Panc1 (cell line): ENCODE results near the gene MADD. TPM values are rescaled to one million over a fixed set of nuclear protein-coding genes. Genes with fewer than 3 reads are reported as not detected.

ENCODE experiments used
- ATAC-seq: fragments of 200-7000 bp; cut with Tn5 transposase; 2 replicates; pipeline ENCODE4 v1.9.1; 2020; ENCODE audit warnings: mild to moderate bottlenecking, moderate library complexity
- BruUV-seq: library from RNA; stranded (reverse); fragments of 400-500 nt; replicated peaks from 2 replicates; lab custom pipeline; 2021; lab: Mats Ljungman, UMichigan
- CTCF ChIA-PET: fragments of 300-600 bp; sonication (Branson Sonifier 250); formaldehyde crosslinking; loops from one replicate; lab custom pipeline; 2022; ENCODE audit warnings: antibody characterized with exemption; lab: Charles Lee
- POLR2A ChIA-PET: fragments of 300-600 bp; sonication (Branson Sonifier 250); formaldehyde crosslinking; loops from one replicate; lab custom pipeline; 2022; ENCODE audit warnings: antibody characterized with exemption; lab: Charles Lee
- DNase-seq: peaks from one replicate; pipeline ENCODE4 v3.0.0-alpha.2; 2010; ENCODE audit warnings: low read depth, low spot score
- H3K27ac ChIP-seq: 2 replicates; pipeline ENCODE4 v1.5.1; 2011; ENCODE audit warnings: mild to moderate bottlenecking, low read length, inconsistent platforms
- H3K27me3 ChIP-seq: fragments of 200-500 bp; sonication (Bioruptor generic); 2 replicates; pipeline ENCODE4 v1.6.0; 2014; ENCODE audit warnings: low read length, inconsistent platforms; ENCODE audit not compliant: control insufficient read depth, insufficient read depth
- H3K36me3 ChIP-seq: fragments of 200-500 bp; sonication (Bioruptor generic); 2 replicates; pipeline ENCODE4 v1.5.1; 2014; ENCODE audit warnings: inconsistent platforms, mild to moderate bottlenecking, low read length, moderate library complexity; ENCODE audit not compliant: control insufficient read depth, insufficient read depth
- H3K4me1 ChIP-seq: 2 replicates; pipeline ENCODE4 v1.5.1; 2011; ENCODE audit warnings: inconsistent platforms, mild to moderate bottlenecking, low read length, moderate library complexity; ENCODE audit not compliant: control insufficient read depth, insufficient read depth
- H3K4me3 ChIP-seq, 2 experiments: 2 replicates each; pipeline ENCODE4 v1.5.1; 2011 to 2012; ENCODE audit warnings: low read depth in 2 of 2, low read length in 2 of 2, mild to moderate bottlenecking in 2 of 2, inconsistent platforms in 1 of 2, moderate library complexity in 1 of 2
- H3K9me3 ChIP-seq: fragments of 200-500 bp; sonication (Bioruptor generic); 2 replicates; pipeline ENCODE4 v1.5.1; 2014; ENCODE audit warnings: low read depth, mild to moderate bottlenecking, inconsistent platforms, low read length, moderate library complexity; ENCODE audit not compliant: control insufficient read depth, insufficient read depth
- POLR2AphosphoS5 ChIP-seq: IDR thresholded peaks from 2 replicates; pipeline ENCODE4 v1.6.1; 2012; ENCODE audit warnings: mild to moderate bottlenecking, low read depth, low read length, moderate library complexity
- SIN3A ChIP-seq: IDR thresholded peaks from 2 replicates; pipeline ENCODE4 v1.6.1; 2012; ENCODE audit warnings: low read depth, mild to moderate bottlenecking, low read length, moderate library complexity, borderline replicate concordance; ENCODE audit not compliant: insufficient read depth
- TCF7L2 ChIP-seq: IDR thresholded peaks from 2 replicates; pipeline ENCODE4 v1.6.1; 2011; ENCODE audit warnings: mild to moderate bottlenecking, low read depth, low read length, inconsistent platforms
- in situ Hi-C: cut with HindIII; loops from 2 replicates; pipeline ENCODE4 v1.10.0; 2016; ENCODE audit warnings: low sequenced_read_pairs, low pct_unique_long_range_greater_than_20kb
- intact Hi-C: fragments of 100-400 bp; cut with micrococcal nuclease; formaldehyde crosslinking; loops from one replicate; pipeline ENCODE4 v1.10.0; 2022; ENCODE audit not compliant: unreplicated experiment
- total RNA-seq: library from RNA; stranded (reverse); gene quantifications from one replicate; pipeline ENCODE4 v1.2.1, GENCODE V29; 2021; ENCODE audit not compliant: unreplicated experiment
- TF ChIP-seq, protein P1 (sequence below): fragments of 450-650 bp; IDR thresholded peaks from 2 replicates; pipeline ENCODE4 v1.5.1; 2017; ENCODE audit warnings: mild to moderate bottlenecking
- TF ChIP-seq, protein P2 (sequence below), 2 experiments: IDR thresholded peaks; 2 replicates each; pipeline ENCODE4 v1.6.1; 2011 to 2012; ENCODE audit warnings: low read depth in 2 of 2, control low read depth in 1 of 2, low read length in 1 of 2, mild to moderate bottlenecking in 1 of 2, moderate library complexity in 1 of 2; ENCODE audit not compliant: insufficient read depth in 1 of 2

The MADD gene
- total RNA-seq, 1 experiment from 2014 or later = 51.1 TPM

DNA sequence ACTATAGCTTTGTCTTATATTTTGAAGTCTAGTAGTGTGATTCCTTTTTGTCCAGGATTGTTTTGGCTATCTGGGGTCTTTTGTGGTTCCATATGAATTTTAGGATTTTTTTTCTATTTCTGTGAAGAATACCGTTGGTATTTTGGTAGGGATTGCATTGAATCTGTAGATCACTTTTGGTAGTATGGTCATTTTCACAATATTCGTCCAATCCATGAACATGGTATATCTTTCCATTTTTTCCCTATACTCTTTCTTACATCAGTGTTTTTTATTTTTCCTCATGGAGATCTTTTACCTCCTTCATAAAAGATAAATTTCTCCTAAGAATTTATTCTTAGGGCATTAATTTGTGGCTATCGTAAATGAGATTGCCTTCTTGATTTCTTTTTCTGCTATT, 29.1 kb downstream of the MADD start:
- no TSS peak for BruUV-seq
- Histone ChIP-seq H3K4me3 (no peak overlapping the region), H3K36me3 (peaks cover 7% of the 10 kb centered on the region), H3K27ac (no peak overlapping the region), H3K4me1 (no peaks in the 10 kb centered on the region), H3K9me3 (no peaks in the 10 kb centered on the region), H3K27me3 (no peaks in the 10 kb centered on the region)
- in situ Hi-C loops = no loop called here
- TF ChIP-seq, protein P1, sequence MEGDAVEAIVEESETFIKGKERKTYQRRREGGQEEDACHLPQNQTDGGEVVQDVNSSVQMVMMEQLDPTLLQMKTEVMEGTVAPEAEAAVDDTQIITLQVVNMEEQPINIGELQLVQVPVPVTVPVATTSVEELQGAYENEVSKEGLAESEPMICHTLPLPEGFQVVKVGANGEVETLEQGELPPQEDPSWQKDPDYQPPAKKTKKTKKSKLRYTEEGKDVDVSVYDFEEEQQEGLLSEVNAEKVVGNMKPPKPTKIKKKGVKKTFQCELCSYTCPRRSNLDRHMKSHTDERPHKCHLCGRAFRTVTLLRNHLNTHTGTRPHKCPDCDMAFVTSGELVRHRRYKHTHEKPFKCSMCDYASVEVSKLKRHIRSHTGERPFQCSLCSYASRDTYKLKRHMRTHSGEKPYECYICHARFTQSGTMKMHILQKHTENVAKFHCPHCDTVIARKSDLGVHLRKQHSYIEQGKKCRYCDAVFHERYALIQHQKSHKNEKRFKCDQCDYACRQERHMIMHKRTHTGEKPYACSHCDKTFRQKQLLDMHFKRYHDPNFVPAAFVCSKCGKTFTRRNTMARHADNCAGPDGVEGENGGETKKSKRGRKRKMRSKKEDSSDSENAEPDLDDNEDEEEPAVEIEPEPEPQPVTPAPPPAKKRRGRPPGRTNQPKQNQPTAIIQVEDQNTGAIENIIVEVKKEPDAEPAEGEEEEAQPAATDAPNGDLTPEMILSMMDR = no peak
- TF ChIP-seq, protein P2, sequence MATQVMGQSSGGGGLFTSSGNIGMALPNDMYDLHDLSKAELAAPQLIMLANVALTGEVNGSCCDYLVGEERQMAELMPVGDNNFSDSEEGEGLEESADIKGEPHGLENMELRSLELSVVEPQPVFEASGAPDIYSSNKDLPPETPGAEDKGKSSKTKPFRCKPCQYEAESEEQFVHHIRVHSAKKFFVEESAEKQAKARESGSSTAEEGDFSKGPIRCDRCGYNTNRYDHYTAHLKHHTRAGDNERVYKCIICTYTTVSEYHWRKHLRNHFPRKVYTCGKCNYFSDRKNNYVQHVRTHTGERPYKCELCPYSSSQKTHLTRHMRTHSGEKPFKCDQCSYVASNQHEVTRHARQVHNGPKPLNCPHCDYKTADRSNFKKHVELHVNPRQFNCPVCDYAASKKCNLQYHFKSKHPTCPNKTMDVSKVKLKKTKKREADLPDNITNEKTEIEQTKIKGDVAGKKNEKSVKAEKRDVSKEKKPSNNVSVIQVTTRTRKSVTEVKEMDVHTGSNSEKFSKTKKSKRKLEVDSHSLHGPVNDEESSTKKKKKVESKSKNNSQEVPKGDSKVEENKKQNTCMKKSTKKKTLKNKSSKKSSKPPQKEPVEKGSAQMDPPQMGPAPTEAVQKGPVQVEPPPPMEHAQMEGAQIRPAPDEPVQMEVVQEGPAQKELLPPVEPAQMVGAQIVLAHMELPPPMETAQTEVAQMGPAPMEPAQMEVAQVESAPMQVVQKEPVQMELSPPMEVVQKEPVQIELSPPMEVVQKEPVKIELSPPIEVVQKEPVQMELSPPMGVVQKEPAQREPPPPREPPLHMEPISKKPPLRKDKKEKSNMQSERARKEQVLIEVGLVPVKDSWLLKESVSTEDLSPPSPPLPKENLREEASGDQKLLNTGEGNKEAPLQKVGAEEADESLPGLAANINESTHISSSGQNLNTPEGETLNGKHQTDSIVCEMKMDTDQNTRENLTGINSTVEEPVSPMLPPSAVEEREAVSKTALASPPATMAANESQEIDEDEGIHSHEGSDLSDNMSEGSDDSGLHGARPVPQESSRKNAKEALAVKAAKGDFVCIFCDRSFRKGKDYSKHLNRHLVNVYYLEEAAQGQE (IDR thresholded peaks at IDR 0.05; ENCODE audit: insufficient read depth in 1 of 2, low read depth in 2 of 2, low read length in 1 of 2) = no peak
- TF ChIP-seq SIN3A (no peak), TCF7L2 (no peak), POLR2AphosphoS5 (no peak)
- ATAC-seq = no peak
- intact Hi-C loops = no loop called here
- DNase-seq = no peak
- POLR2A ChIA-PET = no interaction called here
- CTCF ChIA-PET = interaction anchor here (0.6 kb wide), 1 partner anchor 56 kb away, joined by 3 read pairs; no protein-coding TSS in a partner anchor

DNA sequence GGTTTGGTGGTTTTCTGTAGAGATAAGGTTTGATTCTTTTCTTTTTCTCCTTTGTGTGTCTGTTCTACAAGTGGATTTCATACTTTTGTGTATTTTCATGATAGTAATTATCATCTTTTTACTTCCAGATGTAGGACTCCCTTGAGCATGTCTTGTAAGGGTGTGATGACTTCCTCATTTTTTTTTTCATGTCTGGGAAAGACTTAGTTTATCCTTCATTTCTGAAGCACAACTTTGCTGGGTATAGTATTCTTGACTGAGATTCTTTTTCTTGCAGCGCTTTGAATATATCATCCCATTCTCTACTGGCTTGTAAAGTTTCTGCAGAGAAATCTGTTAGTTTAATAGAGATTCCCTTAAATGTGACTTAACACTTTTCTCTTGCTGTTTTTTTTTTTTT, 32.9 kb downstream of the MADD start:
- Histone ChIP-seq H3K27me3 (no peaks in the 10 kb centered on the region), H3K4me3 (no peak overlapping the region), H3K27ac (no peak overlapping the region), H3K4me1 (no peaks in the 10 kb centered on the region), H3K36me3 (peaks cover 2% of the 10 kb centered on the region; the same call in 1 of the 2 replicates), H3K9me3 (no peaks in the 10 kb centered on the region)
- in situ Hi-C loops = no loop called here
- TF ChIP-seq POLR2AphosphoS5 (no peak), SIN3A (no peak)
- TF ChIP-seq, protein P1 = no peak
- CTCF ChIA-PET = interaction anchor here (0.6 kb wide), 1 partner anchor 45 kb away, joined by 3 read pairs; the partner anchor contains the start of gene NR1H3
- no peak for ATAC-seq
- no peak for DNase-seq
- POLR2A ChIA-PET = no interaction called here
- intact Hi-C loops = no loop called here
- no TSS peak for BruUV-seq
